ENCODE measurements around the gene MARCHF3. TPM values are rescaled to one million over a fixed set of nuclear protein-coding genes. Genes with fewer than 3 reads are reported as not detected.
"Not testable (repeated sequence)": the region's sequence is repeated elsewhere in the genome, so short reads cannot be mapped to it uniquely, and the experiment has no call there.

MARCHF3 gene
- total RNA-seq, 2 experiments from 2014 or later: 4.0 to 4.4 TPM

DNA sequence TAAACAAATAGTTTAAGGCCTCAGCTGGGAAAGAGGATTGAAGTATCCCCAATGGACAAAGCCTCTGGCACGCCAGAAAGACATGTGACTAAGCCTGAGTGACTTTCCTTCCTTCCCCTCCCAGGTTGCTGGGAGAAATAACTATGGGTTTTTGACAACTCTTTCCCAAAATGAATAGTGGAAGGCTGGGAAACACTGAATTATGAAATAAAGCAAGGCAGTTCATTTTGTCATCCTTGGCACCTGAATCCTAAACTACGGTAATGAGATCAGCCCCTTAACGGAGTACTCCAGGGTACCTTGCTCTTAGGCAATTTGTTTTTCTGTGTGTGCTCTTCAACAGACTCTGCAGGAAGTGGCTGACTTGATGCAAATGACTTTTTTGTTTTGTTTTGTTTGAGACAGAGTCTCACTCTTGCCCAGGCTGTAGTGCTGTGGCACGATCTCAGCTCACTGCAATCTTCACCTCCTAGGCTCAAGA lies 178.2 kb downstream of the MARCHF3 start:
- peaks cover 13% of the 10 kb centered on the region for H3K36me3 Mint-ChIP-seq
- no peaks in the 10 kb centered on the region for H3K27me3 Mint-ChIP-seq
- CTCF ChIA-PET: no interaction called here
- POLR2A ChIA-PET: interaction anchor here (2.1 kb wide), 1 partner anchor 74 kb away, joined by 6 read pairs; no protein-coding TSS in a partner anchor
- no peak overlapping the region for H3K4me3 Mint-ChIP-seq
- no peaks in the 10 kb centered on the region for H3K9me3 Mint-ChIP-seq
- peak overlapping the region; percentile 65 for H3K27ac Mint-ChIP-seq
- no peak for DNase-seq
- peaks cover 42% of the 10 kb centered on the region for H3K4me1 Mint-ChIP-seq (ENCODE audit: low read depth)
- intact Hi-C loops (cut with micrococcal nuclease): loop anchor here (5.0 kb wide), 1 partner anchor 175 kb away; no protein-coding TSS in a partner anchor

GRCh38 chr5:126851501-126852011 lies 178.8 kb downstream of the MARCHF3 start:
- Mint-ChIP-seq H3K4me3 (no peak overlapping the region), H3K27ac (no peak overlapping the region), H3K27me3 (no peaks in the 10 kb centered on the region), H3K36me3 (peaks cover 13% of the 10 kb centered on the region), H3K4me1 (ENCODE audit: low read depth) (peaks cover 42% of the 10 kb centered on the region), H3K9me3 (no peaks in the 10 kb centered on the region)
- ChIA-PET POLR2A (no interaction called here), CTCF (no interaction called here)
- intact Hi-C loops (cut with micrococcal nuclease): loop anchor here (5.0 kb wide), 1 partner anchor 176 kb away; no protein-coding TSS in a partner anchor
- peak; percentile 28 for DNase-seq

DNA sequence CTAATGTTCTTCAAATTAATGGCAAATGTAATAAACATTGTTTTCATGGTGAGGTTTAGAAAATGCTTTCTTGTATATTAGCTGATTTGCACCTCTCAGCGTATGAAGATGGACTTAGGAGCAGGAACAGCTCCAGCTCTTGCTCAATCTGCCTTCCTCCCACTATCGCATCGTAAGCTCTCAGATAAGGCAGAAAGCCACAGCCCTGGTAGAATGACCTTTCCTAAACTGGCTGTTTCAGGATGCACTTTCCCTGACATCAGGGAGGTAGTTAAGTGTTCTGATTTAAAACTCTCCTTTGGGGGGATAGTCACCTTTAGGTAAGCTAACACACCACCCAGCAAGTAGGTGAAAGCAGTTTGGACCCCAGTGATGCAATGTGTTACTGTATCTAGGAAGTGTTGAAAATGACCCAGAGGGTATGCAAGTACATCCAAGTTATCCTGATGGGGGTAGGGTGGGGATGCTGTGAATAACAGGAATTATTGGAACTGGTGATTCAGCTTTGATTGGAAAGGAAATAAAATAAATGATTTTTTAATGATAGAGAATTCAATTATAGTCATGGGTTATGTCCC lies 181.2 kb downstream of the MARCHF3 start:
- peaks cover 7% of the 10 kb centered on the region for H3K36me3 Mint-ChIP-seq
- POLR2A ChIA-PET: no interaction called here

GRCh38 chr5:126848253-126848652 lies 182.1 kb downstream of the MARCHF3 start:
- ChIA-PET POLR2A (no interaction called here), CTCF (no interaction called here)
- intact Hi-C loops (cut with micrococcal nuclease): loop anchor here (5.0 kb wide), 1 partner anchor 36 kb away; no protein-coding TSS in a partner anchor
- peaks cover 42% of the 10 kb centered on the region for H3K4me1 Mint-ChIP-seq (ENCODE audit: low read depth)
- no peaks in the 10 kb centered on the region for H3K9me3 Mint-ChIP-seq
- H3K27ac Mint-ChIP-seq: no peak overlapping the region
- H3K36me3 Mint-ChIP-seq: no peaks in the 10 kb centered on the region
- H3K27me3 Mint-ChIP-seq: no peaks in the 10 kb centered on the region
- no peak for DNase-seq
- no peak overlapping the region for H3K4me3 Mint-ChIP-seq

More for the DNA sequence above, 181.2 kb downstream of the MARCHF3 start:
- H3K4me1 Mint-ChIP-seq (ENCODE audit: low read depth): peaks cover 50% of the 10 kb centered on the region
- CTCF ChIA-PET: no interaction called here
- no peaks in the 10 kb centered on the region for H3K27me3 Mint-ChIP-seq
- intact Hi-C loops (cut with micrococcal nuclease): loop anchor here (5.0 kb wide), 1 partner anchor 37 kb away; no protein-coding TSS in a partner anchor
- no peak for DNase-seq
- H3K27ac Mint-ChIP-seq: no peak overlapping the region
- no peaks in the 10 kb centered on the region for H3K9me3 Mint-ChIP-seq
- H3K4me3 Mint-ChIP-seq: no peak overlapping the region

GRCh38 chr5:126847826-126848251 lies 182.5 kb downstream of the MARCHF3 start:
- peaks cover 37% of the 10 kb centered on the region for H3K4me1 Mint-ChIP-seq (ENCODE audit: low read depth)
- H3K27me3 Mint-ChIP-seq: no peaks in the 10 kb centered on the region
- no peaks in the 10 kb centered on the region for H3K36me3 Mint-ChIP-seq
- intact Hi-C loops (cut with micrococcal nuclease): loop anchor here (5.0 kb wide), 1 partner anchor 36 kb away; no protein-coding TSS in a partner anchor
- ChIA-PET POLR2A (no interaction called here), CTCF (no interaction called here)
- no peak for DNase-seq
- H3K9me3 Mint-ChIP-seq: no peaks in the 10 kb centered on the region
- H3K4me3 Mint-ChIP-seq: no peak overlapping the region
- H3K27ac Mint-ChIP-seq: no peak overlapping the region

GRCh38 chr5:126847456-126847820 lies 182.9 kb downstream of the MARCHF3 start:
- intact Hi-C loops (cut with micrococcal nuclease): loop anchor here (5.0 kb wide), 1 partner anchor 35 kb away; no protein-coding TSS in a partner anchor
- ChIA-PET POLR2A (no interaction called here), CTCF (no interaction called here)
- no peak for DNase-seq
- H3K27ac Mint-ChIP-seq: no peak overlapping the region
- peaks cover 33% of the 10 kb centered on the region for H3K4me1 Mint-ChIP-seq (ENCODE audit: low read depth)
- no peaks in the 10 kb centered on the region for H3K27me3 Mint-ChIP-seq
- no peaks in the 10 kb centered on the region for H3K36me3 Mint-ChIP-seq
- H3K9me3 Mint-ChIP-seq: no peaks in the 10 kb centered on the region
- H3K4me3 Mint-ChIP-seq: no peak overlapping the region

GRCh38 chr5:126846744-126847455 lies 183.5 kb downstream of the MARCHF3 start:
- Mint-ChIP-seq H3K9me3 (no peaks in the 10 kb centered on the region), H3K36me3 (no peaks in the 10 kb centered on the region), H3K4me3 (no peak overlapping the region), H3K27ac (no peak overlapping the region), H3K4me1 (ENCODE audit: low read depth) (peaks cover 28% of the 10 kb centered on the region), H3K27me3 (no peaks in the 10 kb centered on the region)
- CTCF ChIA-PET: no interaction called here
- intact Hi-C loops (cut with micrococcal nuclease): loop anchor here (5.0 kb wide), 1 partner anchor 35 kb away; no protein-coding TSS in a partner anchor
- POLR2A ChIA-PET: no interaction called here
- DNase-seq: no peak

- no peak overlapping the region for H3K4me3 Mint-ChIP-seq
- H3K9me3 Mint-ChIP-seq: no peaks in the 10 kb centered on the region
- H3K27me3 Mint-ChIP-seq: no peaks in the 10 kb centered on the region
- H3K4me1 Mint-ChIP-seq (ENCODE audit: low read depth): peaks cover 22% of the 10 kb centered on the region
- no peak overlapping the region for H3K27ac Mint-ChIP-seq
- DNase-seq: no peak
- ChIA-PET POLR2A (no interaction called here), CTCF (no interaction called here)
- intact Hi-C loops (cut with micrococcal nuclease): loop anchor here (5.0 kb wide), 1 partner anchor 34 kb away; no protein-coding TSS in a partner anchor
- no peaks in the 10 kb centered on the region for H3K36me3 Mint-ChIP-seq
These were observed 184.0 kb downstream of the MARCHF3 start for GRCh38 chr5:126846344-126846743.

DNA sequence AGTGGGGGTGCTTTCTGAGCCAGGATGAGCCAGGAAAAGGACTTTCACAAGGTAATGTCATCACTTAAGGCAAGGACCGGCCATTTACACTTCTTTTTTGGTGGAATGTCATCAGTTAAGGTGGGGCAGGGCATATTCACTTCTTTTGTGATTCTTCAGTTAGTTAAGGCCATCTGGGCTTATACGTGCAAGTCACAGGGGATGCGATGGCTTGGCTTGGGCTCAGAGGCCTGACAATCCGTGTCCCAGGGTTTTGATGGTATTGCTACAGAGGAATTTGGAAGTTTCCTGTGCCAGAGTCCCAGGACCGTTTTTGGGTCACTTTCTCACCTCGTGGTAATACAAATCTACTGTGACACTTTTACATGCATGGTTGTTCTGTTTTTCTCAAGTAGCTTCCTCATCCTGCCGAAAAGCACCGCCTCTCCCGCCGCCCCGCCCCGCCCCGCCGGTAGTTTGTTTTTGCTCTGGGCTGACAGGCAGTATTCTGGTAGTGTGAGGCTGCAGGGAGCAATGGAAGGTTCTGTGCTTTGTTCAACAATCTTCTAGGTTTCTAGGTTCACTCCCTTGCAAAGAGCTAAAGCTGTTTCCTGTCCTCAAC lies 184.8 kb downstream of the MARCHF3 start:
- H3K27ac Mint-ChIP-seq, POLR2A ChIA-PET, H3K4me3 Mint-ChIP-seq, H3K36me3 Mint-ChIP-seq, CTCF ChIA-PET, H3K27me3 Mint-ChIP-seq, H3K9me3 Mint-ChIP-seq: not testable (repeated sequence)
- peaks cover 15% of the 10 kb centered on the region for H3K4me1 Mint-ChIP-seq (ENCODE audit: low read depth)
- peak; percentile 37 for DNase-seq
- intact Hi-C loops (cut with micrococcal nuclease): loop anchor here (5.0 kb wide), 1 partner anchor 33 kb away; no protein-coding TSS in a partner anchor

GRCh38 chr5:126843375-126843774 lies 187.0 kb downstream of the MARCHF3 start:
- H3K4me3 Mint-ChIP-seq; DNase-seq; H3K36me3 Mint-ChIP-seq; H3K27me3 Mint-ChIP-seq; intact Hi-C loops (cut with micrococcal nuclease); H3K27ac Mint-ChIP-seq; H3K9me3 Mint-ChIP-seq; POLR2A ChIA-PET; CTCF ChIA-PET: not testable (repeated sequence)
- H3K4me1 Mint-ChIP-seq (ENCODE audit: low read depth): peaks cover 15% of the 10 kb centered on the region

DNA sequence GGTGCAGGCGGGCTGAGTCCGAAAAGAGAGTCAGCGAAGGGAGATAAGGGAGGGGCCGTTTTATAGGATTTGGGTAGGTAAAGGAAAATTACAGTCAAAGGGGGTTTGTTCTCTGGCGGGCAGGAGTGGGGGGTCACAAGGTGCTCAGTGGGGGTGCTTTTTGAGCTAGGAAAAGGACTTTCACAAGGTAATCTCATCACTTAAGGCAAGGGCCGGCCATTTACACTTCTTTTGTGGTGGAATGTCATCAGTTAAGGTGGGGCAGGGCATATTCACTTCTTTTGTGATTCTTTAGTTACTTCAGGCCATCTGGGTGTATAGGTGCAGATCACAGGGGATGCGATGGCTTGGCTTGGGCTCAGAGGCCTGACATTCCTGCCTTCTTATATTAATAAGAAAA lies 191.0 kb downstream of the MARCHF3 start:
- H3K27ac Mint-ChIP-seq: peak overlapping the region; percentile 38
- CTCF ChIA-PET; POLR2A ChIA-PET; H3K4me1 Mint-ChIP-seq (ENCODE audit: low read depth); H3K4me3 Mint-ChIP-seq; H3K27me3 Mint-ChIP-seq; intact Hi-C loops (cut with micrococcal nuclease); H3K9me3 Mint-ChIP-seq; DNase-seq: not testable (repeated sequence)
- H3K36me3 Mint-ChIP-seq: peaks cover 21% of the 10 kb centered on the region

DNA sequence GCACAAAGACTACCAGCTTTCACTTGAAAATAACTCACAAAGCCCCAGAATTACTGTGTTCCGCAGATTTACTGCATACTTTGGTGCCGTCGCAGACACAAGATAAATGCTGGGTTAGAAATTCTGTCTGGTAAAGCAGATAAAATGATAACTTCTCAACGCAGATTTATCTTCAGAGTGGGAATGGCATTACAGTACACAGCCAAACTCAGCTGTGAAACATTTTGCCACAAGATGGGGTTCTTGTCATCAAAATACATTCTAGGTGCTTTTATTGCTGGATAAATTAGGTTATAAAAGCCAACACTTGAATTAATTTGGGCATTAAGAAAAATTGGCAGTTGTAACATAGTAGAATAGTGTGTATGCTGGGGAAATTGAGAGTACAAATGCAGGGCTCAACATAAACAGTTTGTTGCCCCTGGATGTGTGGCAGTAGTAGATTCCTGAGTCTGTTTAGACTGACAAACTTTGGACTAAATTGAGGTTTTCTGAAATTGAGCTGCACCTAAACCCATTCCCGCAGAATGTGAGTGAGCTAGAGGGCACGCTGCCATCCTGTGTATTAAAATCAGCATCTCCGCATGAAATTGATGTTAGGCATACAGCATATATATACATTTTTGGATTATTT lies 192.3 kb downstream of the MARCHF3 start:
- intact Hi-C loops (cut with micrococcal nuclease): no loop called here
- ChIA-PET CTCF (interaction anchor here (1.4 to 1.6 kb wide), 2 partner anchors 11 to 163 kb away, joined by 3 read pairs; no protein-coding TSS in a partner anchor), POLR2A (no interaction called here)
- Mint-ChIP-seq H3K4me3 (no peak overlapping the region), H3K4me1 (ENCODE audit: low read depth) (no peaks in the 10 kb centered on the region), H3K27me3 (no peaks in the 10 kb centered on the region), H3K9me3 (no peaks in the 10 kb centered on the region), H3K27ac (no peak overlapping the region), H3K36me3 (peaks cover 32% of the 10 kb centered on the region)
- DNase-seq: no peak
